Rectal smooth muscle tissue (tissue), 1 donor: ENCODE results near the gene MDM4.
"Not testable (repeated sequence)": the region's sequence is repeated elsewhere in the genome, so short reads cannot be mapped to it uniquely, and the experiment has no call there.

Source experiments
- H3K27ac ChIP-seq: one replicate; pipeline ENCODE4 v1.7.0; 2013; ENCODE audit warnings: low read depth, low read length, inconsistent platforms
- H3K27me3 ChIP-seq: one replicate; pipeline ENCODE4 v1.7.0; 2013; ENCODE audit warnings: low read length; ENCODE audit not compliant: control insufficient read depth, insufficient read depth
- H3K36me3 ChIP-seq: one replicate; pipeline ENCODE4 v1.7.0; 2013; ENCODE audit warnings: low read length; ENCODE audit not compliant: control insufficient read depth, insufficient read depth
- H3K4me1 ChIP-seq: one replicate; pipeline ENCODE4 v1.7.0; 2013; ENCODE audit warnings: low read length; ENCODE audit not compliant: control insufficient read depth, insufficient read depth
- H3K4me3 ChIP-seq: one replicate; pipeline ENCODE4 v1.7.0; 2013; ENCODE audit warnings: low read length
- H3K9ac ChIP-seq: one replicate; pipeline ENCODE4 v1.7.0; 2013; ENCODE audit warnings: low read length

The MDM4 gene

GRCh38 chr1:204477036-204477740, 39.0 kb upstream of the MDM4 start:
- H3K4me1 ChIP-seq, result peaks cover 11% of the 10 kb centered on the region
- no peak overlapping the region for H3K4me3 ChIP-seq
- no peak overlapping the region for H3K9ac ChIP-seq

GRCh38 chr1:204478172-204478899, 37.9 kb upstream of the MDM4 start:
- no peaks in the 10 kb centered on the region for H3K27me3 ChIP-seq
- no peak overlapping the region for H3K9ac ChIP-seq
- H3K4me3 ChIP-seq, result no peak overlapping the region
- no peak overlapping the region for H3K27ac ChIP-seq
- H3K4me1 ChIP-seq, result peaks cover 11% of the 10 kb centered on the region
- H3K36me3 ChIP-seq, result peaks cover 3% of the 10 kb centered on the region

More at GRCh38 chr1:204477036-204477740, 39.0 kb upstream of the MDM4 start:
- no peaks in the 10 kb centered on the region for H3K27me3 ChIP-seq
- H3K27ac ChIP-seq, result no peak overlapping the region
- peaks cover 3% of the 10 kb centered on the region for H3K36me3 ChIP-seq

GRCh38 chr1:204478921-204479320, 37.3 kb upstream of the MDM4 start:
- peaks cover 11% of the 10 kb centered on the region for H3K4me1 ChIP-seq
- H3K36me3 ChIP-seq, result peaks cover 5% of the 10 kb centered on the region
- H3K27me3 ChIP-seq, result no peaks in the 10 kb centered on the region
- no peak overlapping the region for H3K4me3 ChIP-seq
- H3K27ac ChIP-seq, result no peak overlapping the region
- H3K9ac ChIP-seq, result no peak overlapping the region

GRCh38 chr1:204479387-204480136, 36.6 kb upstream of the MDM4 start:
- no peak overlapping the region for H3K9ac ChIP-seq
- H3K27me3 ChIP-seq, result no peaks in the 10 kb centered on the region
- no peak overlapping the region for H3K4me3 ChIP-seq
- peaks cover 11% of the 10 kb centered on the region for H3K4me1 ChIP-seq
- peaks cover 6% of the 10 kb centered on the region for H3K36me3 ChIP-seq
- H3K27ac ChIP-seq, result no peak overlapping the region

GRCh38 chr1:204480515-204480914, 35.7 kb upstream of the MDM4 start:
- Histone ChIP-seq H3K27ac (no peak overlapping the region), H3K4me3 (no peak overlapping the region), H3K9ac (no peak overlapping the region), H3K36me3 (peaks cover 6% of the 10 kb centered on the region), H3K27me3 (no peaks in the 10 kb centered on the region), H3K4me1 (peaks cover 11% of the 10 kb centered on the region)

GRCh38 chr1:204483791-204484190, 32.4 kb upstream of the MDM4 start:
- no peak overlapping the region for H3K27ac ChIP-seq
- peaks cover 3% of the 10 kb centered on the region for H3K36me3 ChIP-seq

GRCh38 chr1:204486513-204487255, 29.5 kb upstream of the MDM4 start:
- H3K4me3 ChIP-seq, H3K27ac ChIP-seq, H3K27me3 ChIP-seq, H3K9ac ChIP-seq, H3K4me1 ChIP-seq: not testable (repeated sequence)
- H3K36me3 ChIP-seq, result peaks cover 11% of the 10 kb centered on the region

More at GRCh38 chr1:204483791-204484190, 32.4 kb upstream of the MDM4 start:
- Histone ChIP-seq H3K4me3 (no peak overlapping the region), H3K4me1 (no peaks in the 10 kb centered on the region), H3K27me3 (no peaks in the 10 kb centered on the region), H3K9ac (no peak overlapping the region)

- H3K4me1 ChIP-seq, result peaks cover 6% of the 10 kb centered on the region
Observed at GRCh38 chr1:204487256-204487615, 29.0 kb upstream of the MDM4 start.

GRCh38 chr1:204491655-204492054, 24.6 kb upstream of the MDM4 start:
- peaks cover 15% of the 10 kb centered on the region for H3K4me1 ChIP-seq
- H3K27ac ChIP-seq, result peak overlapping the region; percentile 87
- peak overlapping the region; percentile 98 for H3K4me3 ChIP-seq
- H3K36me3 ChIP-seq, result peaks cover 7% of the 10 kb centered on the region
- H3K27me3 ChIP-seq, result no peaks in the 10 kb centered on the region
- H3K9ac ChIP-seq, result no peak overlapping the region

More at GRCh38 chr1:204487256-204487615, 29.0 kb upstream of the MDM4 start:
- no peak overlapping the region for H3K4me3 ChIP-seq
- H3K27me3 ChIP-seq, result no peaks in the 10 kb centered on the region
- H3K36me3 ChIP-seq, result peaks cover 11% of the 10 kb centered on the region
- H3K9ac ChIP-seq, result no peak overlapping the region
- H3K27ac ChIP-seq, result no peak overlapping the region

GRCh38 chr1:204493145-204493983, 22.8 kb upstream of the MDM4 start:
- H3K4me1 ChIP-seq, result peaks cover 15% of the 10 kb centered on the region
- H3K4me3 ChIP-seq, result peak overlapping the region; percentile 98
- peak overlapping the region; percentile 92 for H3K9ac ChIP-seq
- H3K27ac ChIP-seq, result peak overlapping the region; percentile 87
- no peaks in the 10 kb centered on the region for H3K27me3 ChIP-seq
- peaks cover 7% of the 10 kb centered on the region for H3K36me3 ChIP-seq

GRCh38 chr1:204493984-204494280, 22.3 kb upstream of the MDM4 start:
- H3K27ac ChIP-seq, result peak overlapping the region; percentile 87
- H3K36me3 ChIP-seq, result peaks cover 7% of the 10 kb centered on the region
- H3K9ac ChIP-seq, result peak overlapping the region; percentile 92
- no peaks in the 10 kb centered on the region for H3K27me3 ChIP-seq
- H3K4me1 ChIP-seq, result peaks cover 15% of the 10 kb centered on the region
- H3K4me3 ChIP-seq, result peak overlapping the region; percentile 98
